Choroid plexus epithelial cell (primary cell): ENCODE results near the gene ADGRD1.

Source experiments
- DNase-seq: peaks from one replicate; pipeline ENCODE4 v3.0.0-alpha.2; 2010; ENCODE audit warnings: low read depth
- H3K4me3 ChIP-seq: 2 replicates; pipeline ENCODE4 v1.5.1; 2011; ENCODE audit warnings: low read depth, mild to moderate bottlenecking, control low read depth, low read length, moderate library complexity
- TF ChIP-seq, protein P1 (sequence below): conservative IDR thresholded peaks from 2 replicates; pipeline ENCODE4 v1.5.1; 2011; ENCODE audit warnings: low read depth, mild to moderate bottlenecking, control low read depth, inconsistent platforms, low read length, moderate library complexity

The ADGRD1 gene

GRCh38 chr12:131133994-131134393 lies 180.3 kb downstream of the ADGRD1 start:
- no peak overlapping the region for H3K4me3 ChIP-seq
- TF ChIP-seq, protein P1, sequence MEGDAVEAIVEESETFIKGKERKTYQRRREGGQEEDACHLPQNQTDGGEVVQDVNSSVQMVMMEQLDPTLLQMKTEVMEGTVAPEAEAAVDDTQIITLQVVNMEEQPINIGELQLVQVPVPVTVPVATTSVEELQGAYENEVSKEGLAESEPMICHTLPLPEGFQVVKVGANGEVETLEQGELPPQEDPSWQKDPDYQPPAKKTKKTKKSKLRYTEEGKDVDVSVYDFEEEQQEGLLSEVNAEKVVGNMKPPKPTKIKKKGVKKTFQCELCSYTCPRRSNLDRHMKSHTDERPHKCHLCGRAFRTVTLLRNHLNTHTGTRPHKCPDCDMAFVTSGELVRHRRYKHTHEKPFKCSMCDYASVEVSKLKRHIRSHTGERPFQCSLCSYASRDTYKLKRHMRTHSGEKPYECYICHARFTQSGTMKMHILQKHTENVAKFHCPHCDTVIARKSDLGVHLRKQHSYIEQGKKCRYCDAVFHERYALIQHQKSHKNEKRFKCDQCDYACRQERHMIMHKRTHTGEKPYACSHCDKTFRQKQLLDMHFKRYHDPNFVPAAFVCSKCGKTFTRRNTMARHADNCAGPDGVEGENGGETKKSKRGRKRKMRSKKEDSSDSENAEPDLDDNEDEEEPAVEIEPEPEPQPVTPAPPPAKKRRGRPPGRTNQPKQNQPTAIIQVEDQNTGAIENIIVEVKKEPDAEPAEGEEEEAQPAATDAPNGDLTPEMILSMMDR: no peak
- no peak for DNase-seq

GRCh38 chr12:131134523-131135310 lies 181.0 kb downstream of the ADGRD1 start:
- TF ChIP-seq, protein P1: no peak
- no peak overlapping the region for H3K4me3 ChIP-seq
- no peak for DNase-seq

DNA sequence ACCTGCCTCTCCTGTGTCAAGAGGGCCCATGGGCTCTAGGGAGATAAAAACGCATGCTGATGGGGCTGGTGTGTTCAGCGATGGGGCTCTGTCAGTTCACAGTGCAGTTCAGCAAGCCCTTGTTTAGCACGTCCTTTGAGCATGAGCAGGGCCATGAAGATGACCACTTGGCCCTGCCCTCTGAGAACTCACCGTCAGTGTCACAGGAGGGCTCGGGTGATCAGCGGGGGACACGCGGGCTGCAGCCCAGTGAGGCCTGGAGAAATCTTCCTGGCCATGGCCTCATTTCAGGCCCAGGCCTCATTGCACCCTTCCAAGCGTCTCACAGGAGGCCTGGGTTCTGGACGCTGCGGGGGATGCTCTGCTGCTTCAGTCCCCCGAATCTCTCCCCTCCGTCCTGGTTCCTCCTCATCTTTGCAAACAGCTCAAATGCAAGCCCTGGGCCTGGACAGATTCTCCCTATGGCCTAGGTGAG lies 181.6 kb downstream of the ADGRD1 start:
- H3K4me3 ChIP-seq: no peak overlapping the region
- DNase-seq: no peak
- TF ChIP-seq, protein P1: no peak

DNA sequence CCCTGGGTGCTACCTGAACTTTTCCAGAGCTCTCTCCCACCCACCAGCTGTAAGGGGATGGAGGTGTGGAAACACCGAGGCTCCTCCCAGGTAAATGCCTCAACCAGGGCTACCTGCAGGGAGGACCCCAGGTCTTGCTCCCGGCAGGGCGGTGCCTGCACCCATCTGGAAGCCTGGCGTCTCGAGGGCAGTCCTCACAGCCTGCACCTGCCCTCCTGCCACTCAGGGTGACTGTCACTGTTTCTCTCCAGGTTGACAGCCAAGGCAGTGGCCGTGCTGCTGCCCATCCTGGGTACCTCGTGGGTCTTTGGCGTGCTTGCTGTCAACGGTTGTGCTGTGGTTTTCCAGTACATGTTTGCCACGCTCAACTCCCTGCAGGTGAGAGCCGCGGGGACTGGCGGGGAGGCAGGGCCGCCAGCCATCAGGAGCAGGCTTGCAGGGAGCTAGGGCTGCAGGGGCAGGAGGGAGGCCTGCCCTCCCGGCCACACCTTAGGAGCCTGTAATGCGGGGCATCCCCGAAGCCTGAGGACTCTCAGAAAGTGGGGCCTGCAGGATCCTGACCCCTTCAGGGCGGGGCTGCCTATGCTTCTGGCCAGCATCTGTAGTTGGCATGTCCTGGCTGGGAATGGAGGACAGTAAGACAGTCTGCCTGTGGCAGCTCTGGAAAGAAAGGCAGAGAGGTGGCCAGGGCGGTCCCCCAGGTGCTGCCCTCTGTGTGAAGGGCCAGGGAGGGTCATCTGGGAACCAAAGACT lies 182.3 kb downstream of the ADGRD1 start:
- TF ChIP-seq, protein P1: no peak
- no peak for DNase-seq
- H3K4me3 ChIP-seq: no peak overlapping the region

GRCh38 chr12:131136539-131136872 lies 182.8 kb downstream of the ADGRD1 start:
- TF ChIP-seq, protein P1: no peak
- no peak for DNase-seq
- no peak overlapping the region for H3K4me3 ChIP-seq

DNA sequence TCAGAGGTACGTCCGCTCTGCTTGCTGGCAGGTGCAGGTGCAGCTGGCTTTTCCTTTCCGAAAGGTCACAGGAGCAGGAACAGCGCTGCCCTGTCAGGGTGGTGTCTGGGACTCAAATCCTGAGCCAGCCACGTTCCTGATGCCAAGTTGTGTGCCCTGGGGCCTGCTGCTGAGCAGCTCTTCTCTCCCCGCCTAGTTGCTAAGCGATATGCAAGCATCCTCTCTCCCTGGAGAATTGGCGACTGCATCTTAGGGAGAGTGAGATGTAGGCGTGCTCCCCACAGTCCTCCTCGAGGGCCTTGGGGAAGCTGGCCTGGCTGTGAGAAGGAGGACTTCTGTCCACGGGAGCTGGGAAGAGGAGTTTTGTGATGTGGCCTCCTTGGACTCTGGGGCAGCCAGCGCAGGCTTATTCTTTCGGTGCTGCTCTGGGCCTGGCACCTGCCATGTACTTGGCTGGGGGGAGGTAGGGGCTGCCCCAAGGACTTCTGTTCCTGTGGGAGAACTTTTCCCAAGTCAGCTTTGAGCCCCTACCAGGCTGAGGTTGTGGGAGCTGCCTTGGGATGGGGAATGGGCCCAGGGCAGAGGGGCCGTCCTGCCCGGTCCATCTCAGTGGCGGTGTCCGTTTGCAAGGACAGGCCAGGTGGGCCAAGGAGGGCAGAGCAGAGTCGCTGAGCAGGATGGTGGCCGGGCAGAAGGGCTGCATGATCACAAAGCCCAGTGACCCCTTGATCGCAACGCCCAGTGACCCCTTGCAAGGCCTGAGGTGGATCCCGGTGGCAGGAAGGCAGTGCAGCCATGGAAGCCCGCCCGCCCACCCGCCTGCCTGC lies 183.5 kb downstream of the ADGRD1 start:
- TF ChIP-seq, protein P1: no peak
- H3K4me3 ChIP-seq: no peak overlapping the region
- no peak for DNase-seq
